Measurements from ENCODE around the gene MESD.

DNA sequence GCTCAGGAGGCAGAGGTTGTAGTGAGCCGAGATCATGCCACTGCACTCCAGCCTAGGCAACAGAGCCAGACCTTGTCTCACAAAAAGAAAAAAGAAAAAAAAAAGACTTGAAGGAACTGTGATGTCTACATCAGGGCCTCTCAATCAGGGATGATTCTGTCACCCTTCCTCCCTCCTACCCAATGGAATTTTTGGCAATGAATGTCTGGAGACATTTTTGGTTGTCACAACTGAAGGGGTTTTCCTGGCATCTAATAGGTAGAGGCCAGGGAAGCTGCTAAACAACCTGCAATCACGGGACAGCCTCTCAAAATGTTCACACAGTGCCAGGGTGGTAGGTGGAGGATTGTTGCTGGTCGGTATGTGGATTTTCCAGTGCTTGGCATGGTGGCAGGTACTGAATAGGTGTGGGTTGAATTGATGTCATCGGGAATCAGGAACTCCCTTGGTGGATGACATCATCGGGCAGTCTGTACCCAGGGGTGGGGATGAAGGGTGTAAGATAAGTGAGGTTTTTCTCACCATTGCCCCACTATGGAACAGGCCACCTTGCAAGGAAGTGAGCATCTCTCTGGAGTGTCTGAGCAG is 71.3 kb downstream of the MESD start:
- TF ChIP-seq, protein P1, sequence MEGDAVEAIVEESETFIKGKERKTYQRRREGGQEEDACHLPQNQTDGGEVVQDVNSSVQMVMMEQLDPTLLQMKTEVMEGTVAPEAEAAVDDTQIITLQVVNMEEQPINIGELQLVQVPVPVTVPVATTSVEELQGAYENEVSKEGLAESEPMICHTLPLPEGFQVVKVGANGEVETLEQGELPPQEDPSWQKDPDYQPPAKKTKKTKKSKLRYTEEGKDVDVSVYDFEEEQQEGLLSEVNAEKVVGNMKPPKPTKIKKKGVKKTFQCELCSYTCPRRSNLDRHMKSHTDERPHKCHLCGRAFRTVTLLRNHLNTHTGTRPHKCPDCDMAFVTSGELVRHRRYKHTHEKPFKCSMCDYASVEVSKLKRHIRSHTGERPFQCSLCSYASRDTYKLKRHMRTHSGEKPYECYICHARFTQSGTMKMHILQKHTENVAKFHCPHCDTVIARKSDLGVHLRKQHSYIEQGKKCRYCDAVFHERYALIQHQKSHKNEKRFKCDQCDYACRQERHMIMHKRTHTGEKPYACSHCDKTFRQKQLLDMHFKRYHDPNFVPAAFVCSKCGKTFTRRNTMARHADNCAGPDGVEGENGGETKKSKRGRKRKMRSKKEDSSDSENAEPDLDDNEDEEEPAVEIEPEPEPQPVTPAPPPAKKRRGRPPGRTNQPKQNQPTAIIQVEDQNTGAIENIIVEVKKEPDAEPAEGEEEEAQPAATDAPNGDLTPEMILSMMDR (IDR thresholded peaks at IDR 0.05), result no peak
- TF ChIP-seq TCF7L2 (IDR thresholded peaks at IDR 0.05; ENCODE audit: low read depth, low read length), result no peak
